ENCODE data around the gene TSGA10.
A peak's percentile ranks its signal among the peaks of the same experiment; 100 is the strongest.

TSGA10 gene

GRCh38 chr2:99180755-99181623 lies 26.2 kb upstream of the TSGA10 start, which contains the start of the genes MITD1 and MRPL30 (continued):
- TF ChIP-seq PRDM10 (tag by site-specific recombination; IDR thresholded peaks at IDR 0.05) (peak; percentile 99), KLF7 (tag by site-specific recombination; IDR thresholded peaks at IDR 0.05; ENCODE audit: borderline replicate concordance) (no peak), ZNF776 (tag by site-specific recombination; IDR thresholded peaks at IDR 0.05; ENCODE audit: borderline replicate concordance) (no peak), REPIN1 (tag by site-specific recombination; IDR thresholded peaks at IDR 0.05; ENCODE audit: low read depth) (0 out of 2 replicates have a peak, but pooled peaks have one; percentile 21), ZNF555 (tag by site-specific recombination; conservative IDR thresholded peaks at IDR 0.05) (no peak), ZNF791 (tag by site-specific recombination; IDR thresholded peaks at IDR 0.05) (no peak), ATF2 (tag by site-specific recombination; IDR thresholded peaks at IDR 0.05; ENCODE audit: low read depth) (no peak), ZNF239 (tag by site-specific recombination; IDR thresholded peaks at IDR 0.05) (no peak), PRDM4 (tag by site-specific recombination; IDR thresholded peaks at IDR 0.05) (peak; percentile 49; the same call in 1 of the 2 replicates), ZNF280C (tag by site-specific recombination; IDR thresholded peaks at IDR 0.05) (no peak), ZSCAN30 (tag by site-specific recombination; IDR thresholded peaks at IDR 0.05) (peak; percentile 63), SP7 (tag by site-specific recombination; IDR thresholded peaks at IDR 0.05) (peak; percentile 89), ZNF792 (tag by site-specific recombination; IDR thresholded peaks at IDR 0.05) (no peak), ZNF366 (tag by site-specific recombination; conservative IDR thresholded peaks at IDR 0.05) (no peak; the same call in 1 of the 2 replicates), ZNF510 (tag by site-specific recombination; IDR thresholded peaks at IDR 0.05; ENCODE audit: insufficient replicate concordance) (no peak), ZNF473 (tag by site-specific recombination; IDR thresholded peaks at IDR 0.05) (no peak), ZBTB11 (tag by site-specific recombination; conservative IDR thresholded peaks at IDR 0.05; ENCODE audit: low read depth) (peak; percentile 99), ZNF501 (tag by site-specific recombination; IDR thresholded peaks at IDR 0.05) (peak; percentile 85), GFI1B (tag by site-specific recombination; IDR thresholded peaks at IDR 0.05) (no peak), ZBTB49 (tag by site-specific recombination; IDR thresholded peaks at IDR 0.05; ENCODE audit: low read depth) (no peak), ZNF404 (tag by site-specific recombination; IDR thresholded peaks at IDR 0.05) (no peak), ZNF521 (tag by site-specific recombination; IDR thresholded peaks at IDR 0.05) (no peak), WT1 (tag by site-specific recombination; IDR thresholded peaks at IDR 0.05) (no peak)
